Endothelial cell of umbilical vein (primary cell): ENCODE measurements around the gene ARFRP1. TPM values are rescaled to one million over a fixed set of nuclear protein-coding genes. Genes with fewer than 3 reads are reported as not detected.

ENCODE experiments used
- BruUV-seq: library from RNA; stranded (reverse); fragments of 400-500 nt; replicated peaks from 2 replicates; lab custom pipeline; 2021; lab: Mats Ljungman, UMichigan
- CTCF ChIA-PET: fragments of 300-600, 350-600 bp; sonication (Branson Sonifier 250); formaldehyde crosslinking; loops from one replicate; lab custom pipeline; 2021; ENCODE audit warnings: antibody characterized with exemption, inconsistent platforms; lab: Charles Lee
- POLR2A ChIA-PET: fragments of 300-600, 350-600 bp; sonication (Branson Sonifier 250); formaldehyde crosslinking; loops from one replicate; lab custom pipeline; 2021; ENCODE audit warnings: antibody characterized with exemption, inconsistent platforms; lab: Charles Lee
- DNase-seq: peaks from one replicate; pipeline ENCODE4 v3.0.0-alpha.2; 2011; ENCODE audit warnings: low read depth, low spot score
- FAIRE-seq: peaks from 2 replicates; lab custom pipeline; 2011; peaks lifted over from hg19 to GRCh38; lab: Jason Lieb, UNC
- H2AFZ ChIP-seq: 2 replicates; pipeline ENCODE4 v1.6.0; 2012; ENCODE audit warnings: low read depth, low read length, control low read depth, inconsistent platforms
- H3K27ac ChIP-seq: 2 replicates; pipeline ENCODE4 v1.5.1; 2011; ENCODE audit warnings: low read depth, mild to moderate bottlenecking, control low read depth, low read length, moderate library complexity; ENCODE audit not compliant: insufficient read depth
- H3K27me3 ChIP-seq, 2 experiments: 2 replicates each; pipeline versions ENCODE4 v1.6.0 to v1.6.1; 2011; ENCODE audit warnings: low read length in 2 of 2, mixed read lengths in 1 of 2; ENCODE audit not compliant: control insufficient read depth in 2 of 2, insufficient read depth in 2 of 2
- H3K36me3 ChIP-seq, 2 experiments: 2 replicates in 1 of 2; 3 replicates in 1 of 2; pipeline ENCODE4 v1.5.1; 2011; ENCODE audit warnings: low read length in 2 of 2, mild to moderate bottlenecking in 1 of 2, moderate library complexity in 1 of 2; ENCODE audit not compliant: control insufficient read depth in 2 of 2, insufficient read depth in 2 of 2; ENCODE audit errors: extremely low read depth in 1 of 2
- H3K4me1 ChIP-seq: 3 replicates; pipeline ENCODE4 v1.5.1; 2011; ENCODE audit warnings: mild to moderate bottlenecking, low read length; ENCODE audit not compliant: control insufficient read depth, insufficient read depth; ENCODE audit errors: extremely low read depth
- H3K4me2 ChIP-seq: 2 replicates; pipeline ENCODE4 v1.6.1; 2011; ENCODE audit warnings: low read length, control low read depth, mixed read lengths; ENCODE audit not compliant: insufficient read depth
- H3K4me3 ChIP-seq, 3 experiments: fragments of 200-600 bp in 1 of 3; sonication (generic), shearing (Covaris generic) in 1 of 3; replicated peaks in 1 of 3; 2 replicates each; pipeline ENCODE4 v1.5.1; 2011 to 2016; ENCODE audit warnings: control low read depth in 3 of 3, low read length in 3 of 3, mild to moderate bottlenecking in 2 of 3, inconsistent platforms in 1 of 3, low read depth in 1 of 3, moderate library complexity in 1 of 3; ENCODE audit not compliant: insufficient read depth in 1 of 3
- H3K79me2 ChIP-seq: 2 replicates; pipeline ENCODE4 v1.6.0; 2012; ENCODE audit warnings: low read length, inconsistent platforms; ENCODE audit not compliant: control insufficient read depth, insufficient read depth
- H3K9ac ChIP-seq: replicated peaks from 2 replicates; pipeline ENCODE3; 2011; ENCODE audit warnings: low read length, control low read depth; ENCODE audit not compliant: insufficient read depth; ENCODE audit errors: extremely low read depth
- H3K9me1 ChIP-seq: replicated peaks from 3 replicates; pipeline ENCODE4 v1.6.0; 2011; ENCODE audit warnings: mild to moderate bottlenecking, low read length; ENCODE audit not compliant: control insufficient read depth, insufficient read depth; ENCODE audit errors: extremely low read depth
- H3K9me3 ChIP-seq: replicated peaks from 2 replicates; pipeline ENCODE4 v1.5.1; 2012; ENCODE audit warnings: low read length, inconsistent platforms; ENCODE audit not compliant: control insufficient read depth, insufficient read depth
- H4K20me1 ChIP-seq: replicated peaks from 2 replicates; pipeline ENCODE3; 2011; ENCODE audit warnings: mild to moderate bottlenecking, low read length; ENCODE audit not compliant: control insufficient read depth, insufficient read depth; ENCODE audit errors: extremely low read depth
- EZH2 ChIP-seq: IDR thresholded peaks from 2 replicates; pipeline ENCODE4 v1.6.1; 2012; ENCODE audit warnings: borderline replicate concordance, low read depth, mild to moderate bottlenecking, moderate library complexity, low read length, inconsistent platforms; ENCODE audit not compliant: severe bottlenecking
- FOS ChIP-seq: IDR thresholded peaks from 2 replicates; pipeline ENCODE4 v1.6.1; 2011; ENCODE audit warnings: mild to moderate bottlenecking, low read length, moderate library complexity, borderline replicate concordance; ENCODE audit not compliant: insufficient read depth
- GATA2 ChIP-seq: IDR thresholded peaks from 2 replicates; pipeline ENCODE4 v1.7.0; 2011; ENCODE audit warnings: low read depth, mild to moderate bottlenecking, moderate library complexity, mixed read lengths, low read length; ENCODE audit not compliant: insufficient read length, insufficient read depth
- JUN ChIP-seq: IDR thresholded peaks from 2 replicates; pipeline ENCODE4 v1.6.1; 2011; ENCODE audit warnings: borderline replicate concordance, low read depth; ENCODE audit not compliant: insufficient read length, insufficient read depth
- MYC ChIP-seq: IDR thresholded peaks from one replicate; pipeline ENCODE4 v1.6.1; 2011; ENCODE audit warnings: mild to moderate bottlenecking, low read depth, low read length
- POLR2A ChIP-seq: IDR thresholded peaks from 2 replicates; pipeline ENCODE4 v1.6.1; 2012; ENCODE audit warnings: low read depth, mild to moderate bottlenecking, control low read depth, low read length
- POLR2AphosphoS5 ChIP-seq: IDR thresholded peaks from 2 replicates; pipeline ENCODE4 v1.6.1; 2012; ENCODE audit warnings: low read depth, mild to moderate bottlenecking, control low read depth, low read length, moderate library complexity; ENCODE audit not compliant: insufficient read depth
- dilution Hi-C: fragments of 300-500 bp; cut with MboI; formaldehyde crosslinking; loops from one replicate; pipeline ENCODE4 v1.15.0; 2019; ENCODE audit warnings: low sequenced_read_pairs; ENCODE audit not compliant: extremely low pct_ligation_motif_present
- intact Hi-C: fragments of 100-400 bp; cut with micrococcal nuclease; formaldehyde crosslinking; loops from one replicate; pipeline ENCODE4 v1.10.0; 2022
- polyA plus RNA-seq, 4 experiments: library from polyadenylated mRNA; depleted of rRNA in 3 of 4; stranded (reverse) in 3 of 4; unstranded in 1 of 4; fragments of >200 nt; gene quantifications; 2 replicates each; pipeline versions ENCODE4 v1.2.1 to v1.2.3, GENCODE V29; 2011 to 2012; ENCODE audit warnings: missing spikeins in 1 of 4
- total RNA-seq: library from RNA; stranded (reverse); gene quantifications from 2 replicates; pipeline ENCODE4 v1.2.3, GENCODE V29; 2021
- TF ChIP-seq, protein P1 (sequence below), 2 donors: IDR thresholded peaks; 1 replicate in 1 of 2; 2 replicates in 1 of 2; pipeline ENCODE4 v1.5.1; 2011; ENCODE audit warnings: low read length in 2 of 2, mild to moderate bottlenecking in 2 of 2, moderate library complexity in 2 of 2, control low read depth in 1 of 2, inconsistent platforms in 1 of 2, low read depth in 1 of 2; ENCODE audit not compliant: insufficient read depth in 1 of 2; ENCODE audit errors: extremely low read depth in 1 of 2
- TF ChIP-seq, protein P2 (sequence below): IDR thresholded peaks from 2 replicates; pipeline ENCODE4 v1.6.1; 2011; ENCODE audit not compliant: insufficient read depth, insufficient read length

The ARFRP1 gene
- total and polyA plus RNA-seq, 2 donors (not counting 3 experiments of a cell fraction or from before 2014, with no cell fraction given), result 48.7 to 51.6 TPM

DNA sequence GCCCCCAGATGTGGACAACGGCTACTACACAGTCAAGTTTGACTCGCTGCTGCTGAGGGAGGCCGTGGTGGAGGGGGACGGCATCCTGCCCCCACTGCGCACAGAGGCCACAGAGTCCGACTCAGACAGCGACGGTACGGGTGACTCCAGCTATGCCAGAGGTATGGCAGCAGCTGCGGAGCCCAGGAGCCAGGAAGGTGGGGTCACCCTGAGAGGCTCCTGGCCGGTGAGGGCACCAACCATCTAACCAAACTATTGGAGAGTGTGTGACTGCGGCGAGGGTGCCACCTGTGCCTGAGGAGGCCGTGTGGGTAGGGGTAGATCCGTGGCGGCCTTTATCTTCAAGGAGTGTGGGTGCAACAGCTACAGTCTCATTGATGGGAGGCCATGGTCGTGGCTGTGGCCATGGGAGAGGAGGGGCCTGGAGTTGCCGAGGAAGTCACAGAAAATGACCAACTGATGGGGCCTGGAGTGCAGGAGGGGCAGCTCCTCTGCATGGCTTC lies 25.9 kb upstream of the ARFRP1 start:
- intact Hi-C loops, result no loop called here
- ChIA-PET POLR2A (no interaction called here), CTCF (no interaction called here)
- FAIRE-seq (no peak), DNase-seq (no peak)
- Histone ChIP-seq H3K27me3 (no peaks in the 10 kb centered on the region), H3K4me1 (no peaks in the 10 kb centered on the region), H4K20me1 (no peaks in the 10 kb centered on the region), H3K79me2 (peaks cover 15% of the 10 kb centered on the region), H3K9me1 (no peaks in the 10 kb centered on the region), H3K4me3 (no peak overlapping the region), H3K9me3 (no peaks in the 10 kb centered on the region), H3K4me2 (no peak overlapping the region), H3K9ac (no peak overlapping the region), H2AFZ (no peak overlapping the region), H3K27ac (no peak overlapping the region), H3K36me3 (peaks cover 0 to 25% of the 10 kb centered on the region in 2 experiments)
- TF ChIP-seq MYC (no peak), POLR2AphosphoS5 (no peak)
- TF ChIP-seq, protein P1, sequence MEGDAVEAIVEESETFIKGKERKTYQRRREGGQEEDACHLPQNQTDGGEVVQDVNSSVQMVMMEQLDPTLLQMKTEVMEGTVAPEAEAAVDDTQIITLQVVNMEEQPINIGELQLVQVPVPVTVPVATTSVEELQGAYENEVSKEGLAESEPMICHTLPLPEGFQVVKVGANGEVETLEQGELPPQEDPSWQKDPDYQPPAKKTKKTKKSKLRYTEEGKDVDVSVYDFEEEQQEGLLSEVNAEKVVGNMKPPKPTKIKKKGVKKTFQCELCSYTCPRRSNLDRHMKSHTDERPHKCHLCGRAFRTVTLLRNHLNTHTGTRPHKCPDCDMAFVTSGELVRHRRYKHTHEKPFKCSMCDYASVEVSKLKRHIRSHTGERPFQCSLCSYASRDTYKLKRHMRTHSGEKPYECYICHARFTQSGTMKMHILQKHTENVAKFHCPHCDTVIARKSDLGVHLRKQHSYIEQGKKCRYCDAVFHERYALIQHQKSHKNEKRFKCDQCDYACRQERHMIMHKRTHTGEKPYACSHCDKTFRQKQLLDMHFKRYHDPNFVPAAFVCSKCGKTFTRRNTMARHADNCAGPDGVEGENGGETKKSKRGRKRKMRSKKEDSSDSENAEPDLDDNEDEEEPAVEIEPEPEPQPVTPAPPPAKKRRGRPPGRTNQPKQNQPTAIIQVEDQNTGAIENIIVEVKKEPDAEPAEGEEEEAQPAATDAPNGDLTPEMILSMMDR (IDR thresholded peaks at IDR 0.05; ENCODE audit: extremely low read depth in 1 of 2, insufficient read depth in 1 of 2, low read depth in 1 of 2, low read length in 2 of 2), result no peak
- dilution Hi-C loops, result no loop called here
- BruUV-seq, result no TSS peak

DNA sequence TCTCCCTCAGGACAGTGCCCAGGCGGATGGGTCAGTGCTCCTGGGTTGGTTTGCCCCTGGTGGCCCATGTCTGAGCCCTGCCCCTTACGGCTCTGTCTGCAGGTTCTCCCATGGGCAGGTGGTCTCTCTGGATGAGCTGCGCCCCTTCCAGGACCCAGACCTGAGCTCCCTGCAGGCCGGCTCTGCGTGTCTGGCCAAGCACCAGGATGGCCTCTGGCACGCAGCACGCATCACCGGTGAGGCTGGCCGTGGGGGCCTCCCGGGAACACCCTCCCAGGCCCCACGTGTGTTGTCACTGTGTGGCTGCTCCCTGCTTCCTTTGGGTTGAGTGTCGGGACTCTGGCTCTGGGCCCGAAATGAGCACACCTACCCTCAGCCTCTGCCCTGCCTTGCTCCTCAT lies 25.3 kb upstream of the ARFRP1 start:
- POLR2A ChIA-PET, result no interaction called here
- dilution Hi-C loops (no loop called here), intact Hi-C loops (no loop called here)

More for the DNA sequence above, 25.3 kb upstream of the ARFRP1 start:
- H3K79me2 ChIP-seq, result peaks cover 20% of the 10 kb centered on the region
- H3K4me1 ChIP-seq, result no peaks in the 10 kb centered on the region
- H2AFZ ChIP-seq, result no peak overlapping the region
- H3K4me2 ChIP-seq, result no peak overlapping the region
- TF ChIP-seq POLR2AphosphoS5 (no peak), GATA2 (no peak), EZH2 (no peak), POLR2A (no peak), JUN (no peak), FOS (no peak), MYC (no peak)
- TF ChIP-seq, protein P1 (IDR thresholded peaks at IDR 0.05; ENCODE audit: extremely low read depth in 1 of 2, insufficient read depth in 1 of 2, low read depth in 1 of 2, low read length in 2 of 2), result no peak
- TF ChIP-seq, protein P2, sequence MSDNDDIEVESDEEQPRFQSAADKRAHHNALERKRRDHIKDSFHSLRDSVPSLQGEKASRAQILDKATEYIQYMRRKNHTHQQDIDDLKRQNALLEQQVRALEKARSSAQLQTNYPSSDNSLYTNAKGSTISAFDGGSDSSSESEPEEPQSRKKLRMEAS, result no peak
- H3K27ac ChIP-seq, result no peak overlapping the region
- H4K20me1 ChIP-seq, result no peaks in the 10 kb centered on the region
- no peaks in the 10 kb centered on the region for H3K27me3 ChIP-seq
- H3K9me1 ChIP-seq, result no peaks in the 10 kb centered on the region
- DNase-seq (no peak), FAIRE-seq (no peak)
- CTCF ChIA-PET, result no interaction called here
- no TSS peak for BruUV-seq
- no peak overlapping the region for H3K4me3 ChIP-seq
- H3K36me3 ChIP-seq, result peaks cover 0 to 25% of the 10 kb centered on the region in 2 experiments
- no peak overlapping the region for H3K9ac ChIP-seq
- H3K9me3 ChIP-seq, result no peaks in the 10 kb centered on the region
